Liver (tissue), 9 donors: Measurements from ENCODE around the gene MASP1. TPM values are rescaled to one million over a fixed set of nuclear protein-coding genes. Genes with fewer than 3 reads are reported as not detected.

Experiments used
- DNase-seq: peaks from one replicate; pipeline ENCODE4 v3.0.0-alpha.2; 2017; ENCODE audit warnings: low spot score
- H3K27ac ChIP-seq, 2 donors: one replicate each; pipeline ENCODE4 v1.7.0; 2013; ENCODE audit warnings: inconsistent platforms in 2 of 2, low read length in 2 of 2, control low read depth in 1 of 2, low read depth in 1 of 2, mild to moderate bottlenecking in 1 of 2
- H3K27me3 ChIP-seq, 4 donors: one replicate each; pipeline versions ENCODE4 v1.6.1 to v1.7.0; 2013; ENCODE audit warnings: low read length in 3 of 4, inconsistent platforms in 1 of 4, mild to moderate bottlenecking in 1 of 4, moderate library complexity in 1 of 4; ENCODE audit not compliant: control insufficient read depth in 4 of 4, insufficient read depth in 4 of 4
- H3K36me3 ChIP-seq, 4 donors: one replicate each; pipeline versions ENCODE4 v1.6.1 to v1.7.0; 2013; ENCODE audit warnings: low read length in 3 of 4, mild to moderate bottlenecking in 3 of 4, low read depth in 1 of 4, moderate library complexity in 1 of 4; ENCODE audit not compliant: control insufficient read depth in 4 of 4, insufficient read depth in 3 of 4
- H3K4me1 ChIP-seq, 4 donors: one replicate each; pipeline versions ENCODE4 v1.6.1 to v1.7.0; 2013; ENCODE audit warnings: low read length in 3 of 4, mild to moderate bottlenecking in 3 of 4, moderate library complexity in 1 of 4; ENCODE audit not compliant: control insufficient read depth in 4 of 4, insufficient read depth in 4 of 4
- H3K4me3 ChIP-seq, 3 donors: one replicate each; pipeline versions ENCODE4 v1.6.1 to v1.7.0; 2013; ENCODE audit warnings: low read length in 3 of 3, control low read depth in 1 of 3, low read depth in 1 of 3, mild to moderate bottlenecking in 1 of 3
- H3K9ac ChIP-seq, 2 donors: one replicate each; pipeline ENCODE4 v1.7.0; 2013; ENCODE audit warnings: low read length in 2 of 2, mild to moderate bottlenecking in 2 of 2, moderate library complexity in 2 of 2, control low read depth in 1 of 2, low read depth in 1 of 2
- H3K9me3 ChIP-seq, 4 donors: one replicate each; pipeline versions ENCODE4 v1.6.1 to v1.7.0; 2013; ENCODE audit warnings: low read length in 3 of 4; ENCODE audit not compliant: control insufficient read depth in 4 of 4
- EGR1 ChIP-seq, 2 donors: IDR thresholded peaks; 2 replicates each; pipeline ENCODE4 v1.6.1; 2016 to 2018; ENCODE audit warnings: antibody characterized with exemption in 2 of 2, low read depth in 2 of 2
- FOXA1 ChIP-seq: IDR thresholded peaks from 2 replicates; pipeline ENCODE4 v1.6.1; 2016; ENCODE audit warnings: antibody characterized with exemption
- FOXA2 ChIP-seq: IDR thresholded peaks from 2 replicates; pipeline ENCODE4 v1.6.1; 2016; ENCODE audit warnings: antibody characterized with exemption
- GABPA ChIP-seq, 2 donors: IDR thresholded peaks in 1 of 2; conservative IDR thresholded peaks in 1 of 2; 2 replicates each; pipeline ENCODE4 v1.6.1; 2016; ENCODE audit warnings: antibody characterized with exemption in 2 of 2, mild to moderate bottlenecking in 1 of 2, moderate library complexity in 1 of 2
- HNF4A ChIP-seq, 2 donors: conservative IDR thresholded peaks; 2 replicates each; pipeline ENCODE4 v1.6.1; 2016; ENCODE audit warnings: antibody characterized with exemption in 2 of 2, mild to moderate bottlenecking in 2 of 2
- HNF4G ChIP-seq: IDR thresholded peaks from 2 replicates; pipeline ENCODE4 v1.6.1; 2016; ENCODE audit warnings: antibody characterized with exemption
- JUND ChIP-seq, 2 donors: IDR thresholded peaks; 2 replicates each; pipeline ENCODE4 v1.6.1; 2016; ENCODE audit warnings: antibody characterized with exemption in 2 of 2
- NR2F2 ChIP-seq: IDR thresholded peaks from 2 replicates; pipeline ENCODE4 v1.6.1; 2016; ENCODE audit warnings: antibody characterized with exemption
- REST ChIP-seq: IDR thresholded peaks from 2 replicates; pipeline ENCODE4 v1.6.1; 2016; ENCODE audit warnings: antibody characterized with exemption, mild to moderate bottlenecking
- RXRA ChIP-seq, 2 donors: IDR thresholded peaks; 2 replicates each; pipeline ENCODE4 v1.6.1; 2017 to 2018; ENCODE audit warnings: antibody characterized with exemption in 2 of 2, mild to moderate bottlenecking in 1 of 2
- SP1 ChIP-seq: IDR thresholded peaks from 2 replicates; pipeline ENCODE4 v1.6.1; 2018; ENCODE audit warnings: antibody characterized with exemption, mild to moderate bottlenecking
- YY1 ChIP-seq: IDR thresholded peaks from 2 replicates; pipeline ENCODE4 v1.6.1; 2016; ENCODE audit warnings: antibody characterized with exemption, mild to moderate bottlenecking
- whole genome bisulfite sequencing: extraction: QIAGEN DNeasy Blood & Tissue Kit; methylation state at CpG from one replicate; pipeline ENCODE4 v1.1.7; 2013; 5-methylcytosine and 5-hydroxymethylcytosine counted together
- polyA plus RNA-seq, 2 donors: library from polyadenylated mRNA; stranded (reverse) in 1 of 2; unstranded in 1 of 2; fragments of 200-250 nt in 1 of 2; fragments of >200 nt in 1 of 2; fragmentation: Nextera tagmentation in 1 of 2; extraction: Ambion mirVana in 1 of 2; gene quantifications; one replicate each; pipeline versions ENCODE4 v1.2.1 to v1.2.3, GENCODE V29; 2013 to 2015
- total RNA-seq, 2 donors: library from RNA; depleted of rRNA; stranded (reverse); fragments of >200 nt; gene quantifications; one replicate each; pipeline ENCODE4 v1.2.3, GENCODE V29; 2014
- TF ChIP-seq, protein P1 (sequence below): IDR thresholded peaks from 2 replicates; pipeline ENCODE4 v1.6.1; 2016; ENCODE audit warnings: antibody characterized with exemption
- TF ChIP-seq, protein P2 (sequence below): IDR thresholded peaks from 2 replicates; pipeline ENCODE4 v1.6.1; 2016; ENCODE audit warnings: antibody characterized with exemption
- TF ChIP-seq, protein P3 (sequence below): fragments of 150-350 bp; IDR thresholded peaks from 2 replicates; pipeline ENCODE4 v1.5.1; 2017; ENCODE audit warnings: improper control_type of control experiment, low read depth, low read length; ENCODE audit not compliant: missing input control
- donor health status: healthy.
- donor health status: healthy.
- donor health status: healthy.
- donor health status: healthy.
- donor health status: healthy.

The MASP1 gene
- total and polyA plus RNA-seq, 4 donors = 53.2 to 83.8 (median 73.8) TPM

- H3K4me3 ChIP-seq = peak overlapping the region; percentile 8 to 50 (median 39)
- DNase-seq = no peak
- H3K36me3 ChIP-seq = no peaks in the 10 kb centered on the region
- no peaks in the 10 kb centered on the region for H3K9me3 ChIP-seq
- H3K9ac ChIP-seq = peak overlapping the region; percentile 89 to 97
- H3K27me3 ChIP-seq = no peaks in the 10 kb centered on the region
- WGBS = 47% methylated on average over 5 of the region's 5 CpGs
- H3K27ac ChIP-seq = peak overlapping the region; percentile 97 to 99
- TF ChIP-seq, protein P1, sequence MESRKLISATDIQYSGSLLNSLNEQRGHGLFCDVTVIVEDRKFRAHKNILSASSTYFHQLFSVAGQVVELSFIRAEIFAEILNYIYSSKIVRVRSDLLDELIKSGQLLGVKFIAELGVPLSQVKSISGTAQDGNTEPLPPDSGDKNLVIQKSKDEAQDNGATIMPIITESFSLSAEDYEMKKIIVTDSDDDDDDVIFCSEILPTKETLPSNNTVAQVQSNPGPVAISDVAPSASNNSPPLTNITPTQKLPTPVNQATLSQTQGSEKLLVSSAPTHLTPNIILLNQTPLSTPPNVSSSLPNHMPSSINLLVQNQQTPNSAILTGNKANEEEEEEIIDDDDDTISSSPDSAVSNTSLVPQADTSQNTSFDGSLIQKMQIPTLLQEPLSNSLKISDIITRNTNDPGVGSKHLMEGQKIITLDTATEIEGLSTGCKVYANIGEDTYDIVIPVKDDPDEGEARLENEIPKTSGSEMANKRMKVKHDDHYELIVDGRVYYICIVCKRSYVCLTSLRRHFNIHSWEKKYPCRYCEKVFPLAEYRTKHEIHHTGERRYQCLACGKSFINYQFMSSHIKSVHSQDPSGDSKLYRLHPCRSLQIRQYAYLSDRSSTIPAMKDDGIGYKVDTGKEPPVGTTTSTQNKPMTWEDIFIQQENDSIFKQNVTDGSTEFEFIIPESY = no peak
- no peak for TF ChIP-seq FOXA2
- no peak for TF ChIP-seq RXRA (IDR thresholded peaks at IDR 0.05)
- TF ChIP-seq EGR1 (IDR thresholded peaks at IDR 0.05; ENCODE audit: low read depth in 2 of 2) = no peak
- no peak for TF ChIP-seq YY1
- no peak for TF ChIP-seq HNF4G
- TF ChIP-seq NR2F2 = no peak
- no peak for TF ChIP-seq JUND (IDR thresholded peaks at IDR 0.05)
- no peak for TF ChIP-seq FOXA1
- no peak for TF ChIP-seq REST
- TF ChIP-seq, protein P2, sequence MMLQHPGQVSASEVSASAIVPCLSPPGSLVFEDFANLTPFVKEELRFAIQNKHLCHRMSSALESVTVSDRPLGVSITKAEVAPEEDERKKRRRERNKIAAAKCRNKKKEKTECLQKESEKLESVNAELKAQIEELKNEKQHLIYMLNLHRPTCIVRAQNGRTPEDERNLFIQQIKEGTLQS = no peak
- TF ChIP-seq HNF4A (conservative IDR thresholded peaks at IDR 0.05) = no peak
- no peak for TF ChIP-seq GABPA (IDR thresholded peaks at IDR 0.05 in 1 of 2, conservative IDR thresholded peaks at IDR 0.05 in 1 of 2)
- TF ChIP-seq, protein P3, sequence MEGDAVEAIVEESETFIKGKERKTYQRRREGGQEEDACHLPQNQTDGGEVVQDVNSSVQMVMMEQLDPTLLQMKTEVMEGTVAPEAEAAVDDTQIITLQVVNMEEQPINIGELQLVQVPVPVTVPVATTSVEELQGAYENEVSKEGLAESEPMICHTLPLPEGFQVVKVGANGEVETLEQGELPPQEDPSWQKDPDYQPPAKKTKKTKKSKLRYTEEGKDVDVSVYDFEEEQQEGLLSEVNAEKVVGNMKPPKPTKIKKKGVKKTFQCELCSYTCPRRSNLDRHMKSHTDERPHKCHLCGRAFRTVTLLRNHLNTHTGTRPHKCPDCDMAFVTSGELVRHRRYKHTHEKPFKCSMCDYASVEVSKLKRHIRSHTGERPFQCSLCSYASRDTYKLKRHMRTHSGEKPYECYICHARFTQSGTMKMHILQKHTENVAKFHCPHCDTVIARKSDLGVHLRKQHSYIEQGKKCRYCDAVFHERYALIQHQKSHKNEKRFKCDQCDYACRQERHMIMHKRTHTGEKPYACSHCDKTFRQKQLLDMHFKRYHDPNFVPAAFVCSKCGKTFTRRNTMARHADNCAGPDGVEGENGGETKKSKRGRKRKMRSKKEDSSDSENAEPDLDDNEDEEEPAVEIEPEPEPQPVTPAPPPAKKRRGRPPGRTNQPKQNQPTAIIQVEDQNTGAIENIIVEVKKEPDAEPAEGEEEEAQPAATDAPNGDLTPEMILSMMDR = no peak
- TF ChIP-seq SP1 = no peak
- H3K4me1 ChIP-seq = peaks cover 4 to 41% (median 25%) of the 10 kb centered on the region in 4 donors
Measured at GRCh38 chr3:187292631-187293515, 1.3 kb upstream of the MASP1 start.
